A549 (cell line): ENCODE results near the gene SRC. TPM values are rescaled to one million over a fixed set of nuclear protein-coding genes. Genes with fewer than 3 reads are reported as not detected.

Source experiments
- ATAC-seq, 2 experiments: fragments of 200-7000 bp in 1 of 2; fragments of >200 bp in 1 of 2; cut with Nextera tagmentation in 1 of 2; cut with Tn5 transposase in 1 of 2; 3 replicates each; pipeline versions ENCODE4 v1.8.0 to v1.9.1; 2018 to 2020; ENCODE audit warnings: mild to moderate bottlenecking in 1 of 2, moderate library complexity in 1 of 2
- CTCF ChIA-PET: fragments of 300-600 bp; sonication (Branson Sonifier 250); formaldehyde crosslinking; extraction: SDS; loops from one replicate; lab custom pipeline; 2021; ENCODE audit warnings: antibody characterized with exemption, inconsistent platforms; lab: Yijun Ruan, JAX
- POLR2A ChIA-PET: fragments of 350-600 bp; formaldehyde crosslinking; extraction: SDS; loops from one replicate; lab custom pipeline; 2021; ENCODE audit warnings: antibody characterized with exemption, inconsistent platforms; lab: Yijun Ruan, JAX
- DNase-seq, 2 experiments: peaks; one replicate each; pipeline versions ENCODE4 v3.0.0 to v3.0.0-alpha.2; 2011 to 2016; ENCODE audit warnings: low read depth in 1 of 2, low spot score in 1 of 2
- FAIRE-seq: peaks from 2 replicates; lab custom pipeline; 2011; peaks lifted over from hg19 to GRCh38; lab: Jason Lieb, UNC
- H3K27ac ChIP-seq, 2 experiments: fragments of >200 bp; sonication (Bioruptor Twin); formaldehyde crosslinking; 3 replicates each; pipeline ENCODE4 v1.5.1; 2016 to 2017
- H3K4me1 ChIP-seq: fragments of >200 bp; sonication (Bioruptor Twin); formaldehyde crosslinking; 3 replicates; pipeline ENCODE4 v1.6.1; 2016
- H3K4me2 ChIP-seq: fragments of >200 bp; sonication (Bioruptor Twin); formaldehyde crosslinking; 3 replicates; pipeline ENCODE4 v1.6.1; 2016
- H3K4me3 ChIP-seq: fragments of >200 bp; sonication (Bioruptor Twin); formaldehyde crosslinking; 3 replicates; pipeline ENCODE4 v1.5.1; 2016
- H3K9me3 ChIP-seq: fragments of >200 bp; sonication (Bioruptor Twin); formaldehyde crosslinking; 3 replicates; pipeline ENCODE4 v1.6.1; 2016
- CBX2 ChIP-seq: fragments of 200-600 bp; sonication (generic); IDR thresholded peaks from 2 replicates; pipeline ENCODE4 v1.6.1; 2016; ENCODE audit warnings: low read depth, mild to moderate bottlenecking, borderline replicate concordance
- CEBPB ChIP-seq, 2 experiments: fragments of >200 bp in 1 of 2; sonication (Bioruptor Twin) in 1 of 2; formaldehyde crosslinking in 1 of 2; IDR thresholded peaks; 2 replicates each; pipeline ENCODE4 v1.6.1; 2012 to 2016
- CHD2 ChIP-seq: fragments of 150-350 bp; IDR thresholded peaks from 2 replicates; pipeline ENCODE4 v1.6.1; 2014; ENCODE audit warnings: low read length; ENCODE audit not compliant: partially characterized antibody
- EP300 ChIP-seq, 2 experiments: fragments of >200 bp; sonication (Bioruptor Twin); formaldehyde crosslinking; IDR thresholded peaks; 2 replicates in 1 of 2; 3 replicates in 1 of 2; pipeline ENCODE4 v1.6.1; 2016 to 2017
- ESRRA ChIP-seq: fragments of 150-350 bp; IDR thresholded peaks from 2 replicates; pipeline ENCODE4 v1.6.1; 2014; ENCODE audit warnings: mild to moderate bottlenecking, low read length, borderline replicate concordance
- FOSB ChIP-seq: fragments of 250-450 bp; sonication (Bioruptor Pico); IDR thresholded peaks from 2 replicates; pipeline ENCODE4 v1.5.0; 2020; ENCODE audit warnings: mild to moderate bottlenecking, moderate library complexity
- FOXS1 ChIP-seq: fragments of 250-450 bp; sonication (Bioruptor Pico); IDR thresholded peaks from 2 replicates; pipeline ENCODE4 v1.5.0; 2020; ENCODE audit warnings: mild to moderate bottlenecking, moderate library complexity
- GATA3 ChIP-seq: IDR thresholded peaks from 2 replicates; pipeline ENCODE4 v1.6.1; 2012; ENCODE audit warnings: borderline replicate concordance
- HOXA7 ChIP-seq: fragments of 250-450 bp; sonication (Bioruptor Pico); IDR thresholded peaks from 2 replicates; pipeline ENCODE4 v1.5.0; 2020; ENCODE audit warnings: mild to moderate bottlenecking, moderate library complexity
- HOXB13 ChIP-seq: fragments of 250-450 bp; sonication (Bioruptor Pico); IDR thresholded peaks from 2 replicates; pipeline ENCODE4 v1.5.0; 2020; ENCODE audit warnings: low read depth, mild to moderate bottlenecking, moderate library complexity
- HOXB5 ChIP-seq: fragments of 250-450 bp; sonication (Bioruptor Pico); IDR thresholded peaks from 2 replicates; pipeline ENCODE4 v1.5.0; 2020; ENCODE audit warnings: mild to moderate bottlenecking, moderate library complexity
- JUN ChIP-seq, 2 experiments: fragments of >200 bp; sonication (Bioruptor Twin); formaldehyde crosslinking; IDR thresholded peaks; 2 replicates in 1 of 2; 3 replicates in 1 of 2; pipeline ENCODE4 v1.6.1; 2016 to 2017
- JUNB ChIP-seq: fragments of >200 bp; sonication (Bioruptor Twin); formaldehyde crosslinking; IDR thresholded peaks from 2 replicates; pipeline ENCODE4 v1.6.1; 2016
- KDM5A ChIP-seq: fragments of 200-600 bp; sonication (generic); IDR thresholded peaks from 2 replicates; pipeline ENCODE4 v1.6.1; 2016; ENCODE audit warnings: antibody characterized with exemption, mild to moderate bottlenecking
- MAFK ChIP-seq: fragments of 450-650 bp; IDR thresholded peaks from 2 replicates; pipeline ENCODE4 v1.6.1; 2014; ENCODE audit not compliant: partially characterized antibody
- MAZ ChIP-seq: fragments of 150-350 bp; IDR thresholded peaks from 2 replicates; pipeline ENCODE4 v1.6.1; 2014; ENCODE audit warnings: antibody characterized with exemption, low read depth, low read length, borderline replicate concordance
- MYC ChIP-seq: IDR thresholded peaks from 2 replicates; pipeline ENCODE4 v1.6.1; 2012; ENCODE audit warnings: mild to moderate bottlenecking, inconsistent platforms, low read length, improper control_type of control experiment, borderline replicate concordance
- NR3C1 ChIP-seq: fragments of >200 bp; sonication (Bioruptor Twin); formaldehyde crosslinking; IDR thresholded peaks from 3 replicates; pipeline ENCODE4 v1.6.1; 2017
- POLR2AphosphoS2 ChIP-seq: conservative IDR thresholded peaks from 2 replicates; pipeline ENCODE4 v1.6.1; 2012; ENCODE audit warnings: low read length, improper control_type of control experiment, inconsistent platforms
- RARB ChIP-seq: fragments of 250-450 bp; sonication (Bioruptor Pico); IDR thresholded peaks from 2 replicates; pipeline ENCODE4 v1.8.0; 2021; ENCODE audit warnings: mild to moderate bottlenecking, moderate library complexity
- RNF2 ChIP-seq: fragments of 200-600 bp; sonication (generic); IDR thresholded peaks from 2 replicates; pipeline ENCODE4 v1.6.1; 2016; ENCODE audit warnings: low read depth, mild to moderate bottlenecking, antibody characterized with exemption, moderate library complexity, borderline replicate concordance
- SMC3 ChIP-seq: fragments of >200 bp; sonication (Bioruptor Twin); formaldehyde crosslinking; IDR thresholded peaks from 3 replicates; pipeline ENCODE4 v1.6.1; 2018; ENCODE audit warnings: inconsistent platforms
- SREBF2 ChIP-seq: fragments of 450-650 bp; IDR thresholded peaks from 2 replicates; pipeline ENCODE4 v1.6.1; 2014; ENCODE audit warnings: mild to moderate bottlenecking, moderate library complexity
- TP53 ChIP-seq: fragments of 250-450 bp; sonication (Bioruptor Pico); IDR thresholded peaks from 2 replicates; pipeline ENCODE4 v1.5.0; 2021; ENCODE audit warnings: mild to moderate bottlenecking, moderate library complexity
- ZFP36 ChIP-seq: fragments of 450-650 bp; IDR thresholded peaks from 2 replicates; pipeline ENCODE4 v1.6.1; 2014; ENCODE audit warnings: borderline replicate concordance; ENCODE audit not compliant: partially characterized antibody
- ZNF302 ChIP-seq: fragments of 250-450 bp; sonication (Bioruptor Pico); IDR thresholded peaks from 2 replicates; pipeline ENCODE4 v1.9.0; 2021; ENCODE audit warnings: inconsistent platforms, mild to moderate bottlenecking, moderate library complexity
- ZSCAN20 ChIP-seq: fragments of 250-450 bp; sonication (Bioruptor Pico); IDR thresholded peaks from 2 replicates; pipeline ENCODE4 v1.8.0; 2022; ENCODE audit warnings: mild to moderate bottlenecking, moderate library complexity
- WGBS: methylation state at CpG from one replicate; pipeline ENCODE4 v1.1.6; 2017; ENCODE audit errors: missing lambda C conversion rate; 5-methylcytosine and 5-hydroxymethylcytosine counted together
- polyA plus RNA-seq, 4 experiments: library from polyadenylated mRNA; depleted of rRNA in 3 of 4; stranded (reverse); fragments of >200 nt; fragmentation: RNase III in 1 of 4; extraction: RNeasy Plus Mini Kit Qiagen cat#74134 plus additional on column Dnase treatment in 1 of 4; gene quantifications; 2 replicates in 3 of 4; 3 replicates in 1 of 4; pipeline ENCODE4 v1.2.3, GENCODE V29; 2011 to 2017
- TF ChIP-seq, protein P1 (sequence below): fragments of 250-450 bp; sonication (Bioruptor Pico); IDR thresholded peaks from 2 replicates; pipeline ENCODE4 v1.5.0; 2021; ENCODE audit warnings: mild to moderate bottlenecking, moderate library complexity, borderline replicate concordance
- TF ChIP-seq, protein P2 (sequence below): fragments of >200 bp; sonication (Bioruptor Twin); formaldehyde crosslinking; IDR thresholded peaks from 3 replicates; pipeline ENCODE4 v1.5.1; 2016
- TF ChIP-seq, protein P3 (sequence below): fragments of 450-650 bp; IDR thresholded peaks from 2 replicates; pipeline ENCODE4 v1.6.1; 2014; ENCODE audit warnings: antibody characterized with exemption
- TF ChIP-seq, protein P4 (sequence below): fragments of 150-350 bp; IDR thresholded peaks from 2 replicates; pipeline ENCODE4 v1.6.1; 2014; ENCODE audit warnings: low read depth, mild to moderate bottlenecking, low read length
- TF ChIP-seq, protein P5 (sequence below): fragments of >200 bp; sonication (Bioruptor Twin); formaldehyde crosslinking; IDR thresholded peaks from 2 replicates; pipeline ENCODE4 v1.6.1; 2016

SRC gene
- polyA plus RNA-seq, 2 of the 4 experiments (the other 2 are of a cell fraction), result 139 to 154 TPM

DNA sequence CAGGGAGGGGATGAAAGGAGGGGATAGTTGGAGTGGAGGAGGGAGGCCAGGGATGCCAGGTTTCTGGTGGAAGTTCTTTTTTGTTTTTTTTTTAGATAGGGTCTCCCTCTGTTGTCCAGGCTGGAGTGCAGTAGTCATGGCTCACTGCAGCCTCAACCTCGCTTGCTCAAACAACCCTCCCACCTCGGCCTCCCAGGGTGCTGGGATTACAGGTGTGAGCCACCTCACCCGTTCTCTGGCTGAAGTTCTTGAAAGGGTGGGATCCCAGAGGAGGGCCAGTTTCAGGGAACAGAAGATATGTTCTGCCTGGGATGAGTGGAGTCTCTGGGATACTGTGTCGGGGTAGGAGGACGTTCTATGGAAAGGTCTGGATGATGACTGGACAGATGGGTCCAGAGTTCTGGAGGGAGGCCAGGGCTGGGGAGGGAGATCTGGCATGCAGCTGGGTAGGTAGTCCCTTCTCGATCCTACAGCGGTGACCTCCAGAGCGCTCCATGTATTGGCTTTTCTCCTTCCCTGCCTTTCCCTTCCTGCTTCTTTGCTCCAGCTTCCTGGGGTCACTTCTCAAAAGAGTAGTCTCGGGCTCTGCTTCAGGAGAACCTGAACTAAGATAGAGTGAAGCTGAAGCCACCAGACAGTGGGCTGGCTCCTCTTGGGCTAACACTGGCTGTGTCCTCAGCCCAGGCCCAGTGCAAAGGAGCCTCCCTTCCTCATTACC lies 12.7 kb upstream of the SRC start:
- Histone ChIP-seq H3K4me2 (no peak overlapping the region), H3K27ac (peak overlapping the region in 1 of 2 experiments; percentile 53; a peak in 4 of 6 replicates), H3K9me3 (no peaks in the 10 kb centered on the region), H3K4me3 (no peak overlapping the region), H3K4me1 (peaks cover 34% of the 10 kb centered on the region)
- FAIRE-seq (no peak), ATAC-seq (no peak), DNase-seq (no peak)
- WGBS, result 93% methylated on average over 9 of the region's 9 CpGs
- POLR2A ChIA-PET, result no interaction called here
- CTCF ChIA-PET, result interaction anchor here (1.4 to 3.6 kb wide), 2 partner anchors 52 to 67 kb away, joined by 4 to 15 read pairs; no protein-coding TSS in a partner anchor
- no peak for TF ChIP-seq EP300 (IDR thresholded peaks at IDR 0.05)
- TF ChIP-seq, protein P1, sequence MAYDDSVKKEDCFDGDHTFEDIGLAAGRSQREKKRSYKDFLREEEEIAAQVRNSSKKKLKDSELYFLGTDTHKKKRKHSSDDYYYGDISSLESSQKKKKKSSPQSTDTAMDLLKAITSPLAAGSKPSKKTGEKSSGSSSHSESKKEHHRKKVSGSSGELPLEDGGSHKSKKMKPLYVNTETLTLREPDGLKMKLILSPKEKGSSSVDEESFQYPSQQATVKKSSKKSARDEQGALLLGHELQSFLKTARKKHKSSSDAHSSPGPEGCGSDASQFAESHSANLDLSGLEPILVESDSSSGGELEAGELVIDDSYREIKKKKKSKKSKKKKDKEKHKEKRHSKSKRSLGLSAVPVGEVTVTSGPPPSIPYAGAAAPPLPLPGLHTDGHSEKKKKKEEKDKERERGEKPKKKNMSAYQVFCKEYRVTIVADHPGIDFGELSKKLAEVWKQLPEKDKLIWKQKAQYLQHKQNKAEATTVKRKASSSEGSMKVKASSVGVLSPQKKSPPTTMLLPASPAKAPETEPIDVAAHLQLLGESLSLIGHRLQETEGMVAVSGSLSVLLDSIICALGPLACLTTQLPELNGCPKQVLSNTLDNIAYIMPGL (CRISPR knock-in tag), result no peak
- TF ChIP-seq POLR2AphosphoS2, result no peak
- no peak for TF ChIP-seq HOXB13
- no peak for TF ChIP-seq ZFP36
- no peak for TF ChIP-seq RARB (CRISPR knock-in tag)
- no peak for TF ChIP-seq ZSCAN20 (CRISPR knock-in tag)
- TF ChIP-seq GATA3, result no peak
- TF ChIP-seq TP53 (CRISPR knock-in tag), result no peak
- no peak for TF ChIP-seq HOXA7
- TF ChIP-seq KDM5A, result no peak
- no peak for TF ChIP-seq MYC
- TF ChIP-seq MAFK, result no peak
- no peak for TF ChIP-seq JUNB
- no peak for TF ChIP-seq MAZ
- no peak for TF ChIP-seq ZNF302
- TF ChIP-seq, protein P2, sequence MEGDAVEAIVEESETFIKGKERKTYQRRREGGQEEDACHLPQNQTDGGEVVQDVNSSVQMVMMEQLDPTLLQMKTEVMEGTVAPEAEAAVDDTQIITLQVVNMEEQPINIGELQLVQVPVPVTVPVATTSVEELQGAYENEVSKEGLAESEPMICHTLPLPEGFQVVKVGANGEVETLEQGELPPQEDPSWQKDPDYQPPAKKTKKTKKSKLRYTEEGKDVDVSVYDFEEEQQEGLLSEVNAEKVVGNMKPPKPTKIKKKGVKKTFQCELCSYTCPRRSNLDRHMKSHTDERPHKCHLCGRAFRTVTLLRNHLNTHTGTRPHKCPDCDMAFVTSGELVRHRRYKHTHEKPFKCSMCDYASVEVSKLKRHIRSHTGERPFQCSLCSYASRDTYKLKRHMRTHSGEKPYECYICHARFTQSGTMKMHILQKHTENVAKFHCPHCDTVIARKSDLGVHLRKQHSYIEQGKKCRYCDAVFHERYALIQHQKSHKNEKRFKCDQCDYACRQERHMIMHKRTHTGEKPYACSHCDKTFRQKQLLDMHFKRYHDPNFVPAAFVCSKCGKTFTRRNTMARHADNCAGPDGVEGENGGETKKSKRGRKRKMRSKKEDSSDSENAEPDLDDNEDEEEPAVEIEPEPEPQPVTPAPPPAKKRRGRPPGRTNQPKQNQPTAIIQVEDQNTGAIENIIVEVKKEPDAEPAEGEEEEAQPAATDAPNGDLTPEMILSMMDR, result no peak
- TF ChIP-seq, protein P3, sequence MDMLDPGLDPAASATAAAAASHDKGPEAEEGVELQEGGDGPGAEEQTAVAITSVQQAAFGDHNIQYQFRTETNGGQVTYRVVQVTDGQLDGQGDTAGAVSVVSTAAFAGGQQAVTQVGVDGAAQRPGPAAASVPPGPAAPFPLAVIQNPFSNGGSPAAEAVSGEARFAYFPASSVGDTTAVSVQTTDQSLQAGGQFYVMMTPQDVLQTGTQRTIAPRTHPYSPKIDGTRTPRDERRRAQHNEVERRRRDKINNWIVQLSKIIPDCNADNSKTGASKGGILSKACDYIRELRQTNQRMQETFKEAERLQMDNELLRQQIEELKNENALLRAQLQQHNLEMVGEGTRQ, result no peak
- TF ChIP-seq, protein P4, sequence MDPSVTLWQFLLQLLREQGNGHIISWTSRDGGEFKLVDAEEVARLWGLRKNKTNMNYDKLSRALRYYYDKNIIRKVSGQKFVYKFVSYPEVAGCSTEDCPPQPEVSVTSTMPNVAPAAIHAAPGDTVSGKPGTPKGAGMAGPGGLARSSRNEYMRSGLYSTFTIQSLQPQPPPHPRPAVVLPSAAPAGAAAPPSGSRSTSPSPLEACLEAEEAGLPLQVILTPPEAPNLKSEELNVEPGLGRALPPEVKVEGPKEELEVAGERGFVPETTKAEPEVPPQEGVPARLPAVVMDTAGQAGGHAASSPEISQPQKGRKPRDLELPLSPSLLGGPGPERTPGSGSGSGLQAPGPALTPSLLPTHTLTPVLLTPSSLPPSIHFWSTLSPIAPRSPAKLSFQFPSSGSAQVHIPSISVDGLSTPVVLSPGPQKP, result no peak
- TF ChIP-seq, protein P5, sequence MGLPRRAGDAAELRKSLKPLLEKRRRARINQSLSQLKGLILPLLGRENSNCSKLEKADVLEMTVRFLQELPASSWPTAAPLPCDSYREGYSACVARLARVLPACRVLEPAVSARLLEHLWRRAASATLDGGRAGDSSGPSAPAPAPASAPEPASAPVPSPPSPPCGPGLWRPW, result no peak

DNA sequence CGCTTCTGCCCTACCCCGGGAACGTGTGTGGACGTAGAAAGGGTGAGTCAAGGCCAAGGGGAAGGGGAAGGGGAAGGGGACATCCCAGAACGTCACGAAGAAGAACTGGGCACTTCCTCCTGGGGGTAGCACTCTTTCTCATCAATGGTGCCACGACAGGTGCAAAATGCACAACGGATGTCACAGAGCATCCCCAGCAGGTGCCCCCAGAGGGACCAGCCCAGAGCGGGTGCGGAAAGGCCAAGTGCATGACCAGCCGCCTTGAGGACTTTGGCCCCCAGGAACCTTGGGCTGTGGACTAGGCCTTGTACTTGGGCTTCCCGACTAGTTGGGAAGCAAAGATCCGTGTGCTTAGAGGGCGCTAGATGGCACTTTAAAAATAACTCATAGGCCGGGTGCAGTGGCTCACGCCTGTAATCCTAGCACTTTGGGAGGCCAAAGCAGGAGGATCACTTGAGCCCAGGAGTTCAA lies 12.1 kb upstream of the SRC start:
- POLR2A ChIA-PET, result no interaction called here
- no peak for DNase-seq
- TF ChIP-seq NR3C1 (no peak), HOXB5 (CRISPR knock-in tag) (no peak), FOXS1 (CRISPR knock-in tag) (no peak), CBX2 (no peak), POLR2AphosphoS2 (no peak), JUN (IDR thresholded peaks at IDR 0.05) (no peak), ESRRA (no peak), RNF2 (no peak), HOXA7 (no peak), CEBPB (IDR thresholded peaks at IDR 0.05) (no peak), SMC3 (no peak), CHD2 (no peak), MAFK (no peak), FOSB (CRISPR knock-in tag) (no peak), SREBF2 (no peak)
- TF ChIP-seq, protein P3, result no peak
- TF ChIP-seq, all 56 proteins: peak for 0
- CTCF ChIA-PET, result interaction anchor here (1.4 to 3.6 kb wide), 2 partner anchors 51 to 65 kb away, joined by 4 to 15 read pairs; no protein-coding TSS in a partner anchor
- no peak for ATAC-seq
- Histone ChIP-seq H3K9me3 (no peaks in the 10 kb centered on the region), H3K4me3 (no peak overlapping the region), H3K27ac (peak overlapping the region in 1 of 2 experiments; percentile 53; a peak in 2 of 6 replicates), H3K4me2 (no peak overlapping the region), H3K4me1 (peaks cover 34% of the 10 kb centered on the region)
- WGBS, result 94% methylated on average over 16 of the region's 16 CpGs
- FAIRE-seq, result no peak
